EH (cell line): ENCODE measurements around the gene AUH.

ENCODE experiments used
- DNase-seq: peaks from one replicate; pipeline ENCODE4 v3.0.0-alpha.2; 2015; ENCODE audit warnings: low read depth

AUH gene

DNA sequence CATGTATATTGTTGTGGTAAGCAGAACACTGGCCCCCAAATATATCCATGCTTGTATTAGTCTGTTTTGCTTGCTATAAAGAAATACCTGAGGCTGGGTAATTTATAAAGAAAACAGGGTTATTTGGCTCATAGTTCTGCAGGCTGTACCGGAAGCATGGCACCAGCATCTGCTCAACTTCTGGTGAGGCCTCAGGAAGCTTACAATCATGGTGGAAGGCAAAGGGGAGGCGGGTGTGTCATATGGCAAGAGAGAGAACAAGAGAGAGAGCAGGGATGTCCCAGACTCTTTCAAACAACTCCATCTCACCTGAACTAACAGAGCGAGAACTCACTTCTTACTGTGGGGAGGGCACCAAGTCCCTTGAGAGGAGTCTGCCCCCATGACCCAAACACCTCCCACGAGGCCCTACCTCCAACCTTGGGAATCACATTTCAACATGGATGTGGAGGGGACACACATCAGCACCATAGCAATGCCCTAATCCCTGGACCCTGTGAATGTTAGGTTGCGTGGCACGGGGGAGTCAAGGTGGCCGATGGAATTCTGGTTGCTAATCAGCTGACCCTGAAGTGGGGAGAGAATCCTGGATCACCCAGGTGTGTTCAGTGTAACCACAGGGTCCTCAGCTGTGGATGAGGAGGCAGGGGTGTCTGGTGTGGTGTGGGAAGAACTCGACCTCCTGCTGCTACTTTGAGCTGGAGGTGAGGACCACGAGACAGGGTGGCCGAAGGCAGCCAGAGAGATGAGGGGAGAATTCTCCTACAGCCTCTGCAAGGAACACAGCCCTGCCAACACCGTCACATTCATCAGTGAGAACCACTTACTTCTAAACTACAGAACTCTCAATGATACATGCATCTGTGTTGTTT lies 172.8 kb downstream of the AUH start:
- no peak for DNase-seq

DNA sequence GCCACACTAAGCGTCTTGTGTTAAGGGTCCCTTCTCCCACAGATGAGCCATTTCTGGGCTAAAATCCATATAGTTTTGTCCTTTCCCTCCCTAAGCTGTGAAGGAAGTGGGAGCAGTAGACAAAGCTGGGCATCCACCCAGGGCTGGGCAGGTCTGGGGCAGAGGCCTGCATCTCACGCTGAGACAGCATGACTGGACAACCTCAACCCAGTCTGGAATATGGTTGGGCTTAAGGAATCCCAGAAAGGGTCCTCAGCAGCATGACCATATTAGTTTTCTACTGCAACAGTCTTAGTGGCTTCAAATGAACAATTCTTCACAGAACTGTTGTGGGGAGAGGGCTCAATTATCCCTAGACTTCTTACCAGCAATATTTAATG lies 173.8 kb downstream of the AUH start:
- DNase-seq: peak; percentile 90

DNA sequence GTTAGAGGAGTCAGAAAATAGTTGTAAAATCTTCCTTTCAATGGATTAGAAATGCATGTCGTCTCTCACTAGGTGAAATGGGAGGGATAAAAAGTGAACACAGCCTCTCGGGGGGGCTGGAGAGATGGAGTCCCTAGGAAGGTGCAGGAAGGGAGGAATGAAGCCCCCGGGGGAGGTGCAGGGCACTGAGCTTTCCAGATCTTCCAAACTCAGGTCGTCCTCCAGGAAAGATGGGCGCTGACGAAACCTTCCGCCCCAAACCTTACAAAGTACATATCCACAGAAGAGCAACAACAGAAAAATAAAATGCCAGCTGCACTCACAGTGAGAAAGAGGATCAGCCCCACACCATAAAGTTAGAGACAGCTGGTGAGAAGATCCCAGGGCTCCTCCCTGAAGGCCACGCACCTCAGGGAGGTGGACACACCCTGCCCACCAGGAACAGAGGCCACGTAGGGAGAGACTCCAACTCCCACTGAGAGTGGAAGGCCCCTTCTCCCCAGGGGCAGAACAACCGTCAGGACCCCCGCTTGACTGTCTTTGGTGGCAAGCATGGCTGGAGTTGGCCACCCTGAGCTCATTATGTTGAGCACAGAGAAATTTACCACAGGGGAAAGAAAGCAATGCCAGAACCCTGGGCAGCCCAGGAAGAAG lies 174.3 kb downstream of the AUH start:
- DNase-seq: no peak

DNA sequence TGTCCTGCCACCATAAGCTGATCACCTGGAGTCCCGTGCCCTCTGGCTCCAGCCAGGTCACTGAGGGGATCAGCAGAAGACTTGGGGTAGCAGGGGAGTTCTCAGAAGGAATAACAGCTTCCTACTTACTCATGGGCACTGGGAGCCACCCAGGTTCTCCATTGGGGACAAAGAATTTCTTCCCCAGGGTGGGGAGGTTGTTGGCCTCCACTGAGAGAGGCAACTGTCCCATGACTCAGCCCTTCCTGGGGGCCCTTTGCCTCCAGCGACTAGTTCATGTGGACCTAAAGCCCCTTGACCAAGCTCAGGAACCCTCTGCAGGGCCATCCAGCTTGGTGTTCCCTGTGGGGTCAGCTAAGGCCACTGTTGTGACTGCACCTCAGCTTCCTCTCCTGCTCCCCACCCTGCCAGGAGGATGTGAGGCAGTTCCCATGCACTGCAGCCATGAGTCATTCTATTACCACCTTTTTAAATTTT lies 175.0 kb downstream of the AUH start:
- DNase-seq: peak; percentile 53

DNA sequence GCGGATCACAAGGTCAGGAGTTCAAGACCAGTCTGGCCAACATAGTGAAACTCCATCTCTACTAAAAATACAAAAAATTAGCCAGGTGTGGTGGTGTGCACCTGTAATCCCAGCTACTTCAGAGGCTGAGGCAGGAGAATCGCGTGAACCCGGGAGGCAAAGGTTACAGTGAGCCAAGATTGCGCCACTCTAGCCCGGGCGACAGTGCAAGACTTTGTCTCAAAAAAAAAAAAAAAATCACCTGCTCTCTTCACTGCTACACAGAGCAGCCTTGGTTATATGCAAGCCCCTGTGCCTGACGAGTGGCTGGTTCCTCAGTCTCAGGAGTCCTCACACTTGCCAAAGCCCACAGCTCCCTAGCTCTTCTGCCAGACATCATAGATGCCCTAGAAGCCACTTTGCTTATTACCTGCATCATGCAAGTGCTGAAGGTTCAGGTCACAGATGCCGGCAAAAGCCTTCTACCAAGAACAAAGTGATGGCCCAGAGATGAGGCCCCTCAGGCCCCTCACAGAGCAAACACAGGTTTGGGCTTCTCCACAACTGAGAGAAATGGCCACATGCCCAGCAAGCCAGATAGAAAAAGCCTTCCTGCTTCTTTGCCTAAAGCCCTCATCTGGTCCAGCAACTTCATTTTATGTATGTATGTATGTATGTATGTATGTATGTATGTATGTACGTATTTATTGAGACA lies 176.4 kb downstream of the AUH start:
- no peak for DNase-seq

DNA sequence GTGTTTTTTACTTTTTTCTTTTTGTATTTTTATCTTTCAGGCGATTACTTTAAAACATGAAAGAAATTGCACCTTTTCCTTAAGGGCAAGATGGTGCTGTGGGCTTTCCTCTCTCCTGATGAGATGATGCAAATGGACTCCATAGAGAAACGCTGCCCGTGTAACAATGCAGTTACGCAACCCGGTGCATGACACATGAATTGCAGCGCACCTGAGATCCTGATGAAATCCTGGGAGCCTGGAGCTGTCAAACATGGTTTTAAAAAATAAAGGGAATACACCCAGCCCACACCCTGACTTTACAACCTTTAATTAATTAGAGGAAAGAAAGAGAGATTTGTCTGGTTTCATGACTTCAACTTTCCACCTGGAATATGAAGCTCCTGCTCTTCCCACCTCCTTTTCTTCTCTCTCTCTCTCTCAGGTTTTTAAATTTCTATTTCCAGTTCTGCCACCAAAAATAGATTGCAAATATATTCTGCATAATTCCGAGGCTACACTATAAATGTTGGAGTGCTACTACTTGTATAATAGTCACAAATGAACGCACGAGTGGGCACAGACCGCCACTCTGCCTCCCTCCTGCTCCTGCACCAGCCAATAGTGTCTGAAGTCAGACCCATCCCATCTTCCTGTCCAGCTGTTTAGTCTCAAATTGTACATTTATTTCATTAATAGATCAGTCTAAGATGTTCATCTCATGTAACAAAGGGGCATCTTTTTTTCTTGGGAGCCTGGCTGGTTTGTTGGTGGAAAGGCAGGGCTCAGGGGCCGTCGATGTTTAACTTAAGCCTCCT lies 179.1 kb downstream of the AUH start:
- DNase-seq: no peak

DNA sequence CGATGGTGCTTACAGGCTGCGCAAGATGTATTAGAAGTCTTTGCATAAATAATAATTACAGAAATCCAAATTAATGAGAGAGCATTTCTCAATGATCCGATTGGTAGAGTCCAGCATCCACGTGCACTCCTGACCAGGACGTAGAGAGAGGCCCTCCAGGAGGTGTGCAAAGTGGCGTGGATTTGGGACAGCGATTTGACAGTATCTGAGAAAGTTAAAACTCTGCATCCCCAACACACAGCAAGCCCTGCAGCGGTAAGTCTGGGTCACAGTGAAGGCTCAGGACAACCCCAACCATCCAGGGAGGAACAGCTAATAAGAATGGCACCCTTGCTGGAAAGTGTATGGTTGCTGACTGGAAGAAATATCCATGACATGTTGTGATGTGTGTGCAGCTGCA lies 180.2 kb downstream of the AUH start:
- DNase-seq: no peak

DNA sequence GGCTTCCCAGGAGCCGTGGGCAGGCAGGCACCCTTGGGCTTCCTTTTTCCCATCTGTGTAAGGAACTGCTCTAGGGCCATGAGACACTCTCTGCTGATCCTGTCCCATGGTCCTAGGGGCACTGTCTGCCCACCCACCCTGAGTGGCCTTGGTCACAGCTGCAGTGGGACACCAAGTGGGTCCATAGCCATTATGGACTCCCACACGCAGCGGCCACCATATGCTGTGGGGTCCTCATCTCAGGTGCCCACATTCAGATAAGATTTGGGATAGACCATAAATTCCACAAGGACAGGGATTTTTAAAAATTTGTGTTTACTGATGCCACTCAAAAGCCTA lies 180.8 kb downstream of the AUH start:
- no peak for DNase-seq

DNA sequence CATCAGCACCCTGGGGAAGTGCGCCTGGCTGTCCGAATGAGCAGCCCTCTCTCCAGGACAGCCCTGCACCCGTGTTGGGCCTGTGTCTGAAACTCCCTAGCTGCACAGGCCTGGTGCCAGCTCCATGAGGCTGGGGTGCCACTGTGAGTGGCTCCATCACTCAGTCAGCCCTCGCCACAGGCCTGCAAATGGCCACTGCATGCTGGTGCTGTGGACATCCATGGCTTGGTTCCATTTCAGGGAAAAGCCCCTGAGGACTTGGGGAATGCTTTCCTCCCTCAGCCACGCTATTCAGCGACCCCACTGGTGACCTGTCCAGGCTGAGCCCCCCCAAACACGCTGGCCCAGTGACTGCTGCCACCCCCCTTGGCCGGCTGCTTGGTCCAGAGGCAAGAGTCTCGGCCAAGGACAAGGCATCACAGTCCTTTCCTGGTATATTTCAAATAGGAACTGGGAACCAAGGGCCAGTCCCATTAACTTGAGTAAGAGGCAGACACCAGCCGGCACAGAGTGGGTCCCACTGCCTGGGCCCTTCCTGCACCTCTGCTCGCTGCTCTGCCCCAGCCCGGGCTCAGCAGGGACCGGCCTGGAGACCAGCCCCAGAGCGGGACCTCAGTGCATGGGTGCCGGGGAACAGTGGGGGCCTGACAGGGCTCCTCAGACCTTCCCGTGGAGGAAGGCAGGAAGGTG lies 181.3 kb downstream of the AUH start:
- no peak for DNase-seq

DNA sequence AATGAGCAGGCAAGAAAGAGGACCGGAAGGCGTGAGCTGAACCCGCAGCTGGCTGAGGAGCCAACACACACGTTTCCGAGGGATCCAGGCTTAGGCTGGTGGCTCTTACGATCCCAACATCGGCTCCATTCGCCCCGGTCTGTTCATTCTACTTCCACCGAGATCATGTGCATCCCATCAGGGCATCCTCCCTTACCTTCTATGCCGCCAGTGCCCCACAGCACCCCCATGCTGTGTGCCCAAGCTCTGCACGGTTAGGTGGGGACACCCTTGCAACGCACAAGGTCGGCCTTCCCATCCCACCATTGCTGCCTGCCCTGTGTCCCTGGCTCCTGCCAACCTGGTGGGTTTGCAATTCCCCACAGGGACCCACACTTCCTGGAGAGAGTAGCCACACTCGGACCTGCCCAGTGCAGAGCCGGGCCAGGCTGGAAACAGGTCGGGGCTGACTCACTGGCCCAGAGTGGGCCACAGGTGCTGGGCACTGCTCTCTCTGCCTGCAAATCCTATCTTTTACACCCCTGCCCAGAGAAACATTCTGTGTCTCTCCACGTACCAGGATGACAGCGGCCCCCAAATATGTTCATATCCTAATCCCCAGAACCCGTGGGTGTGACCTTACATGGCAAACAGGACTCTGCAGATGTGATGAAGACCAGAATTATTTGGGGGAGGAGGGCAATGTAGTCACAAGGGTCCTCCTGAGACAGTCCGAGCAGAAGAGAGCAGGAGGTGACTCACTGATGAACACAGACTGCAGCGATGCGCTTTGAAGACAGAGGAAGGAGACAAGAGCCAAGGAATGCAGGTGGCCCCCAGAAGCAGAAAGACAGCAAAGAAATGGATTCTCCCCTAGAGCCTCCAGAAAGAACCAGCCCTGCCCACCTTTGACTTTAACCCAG lies 182.2 kb downstream of the AUH start:
- peak; percentile 82 for DNase-seq

DNA sequence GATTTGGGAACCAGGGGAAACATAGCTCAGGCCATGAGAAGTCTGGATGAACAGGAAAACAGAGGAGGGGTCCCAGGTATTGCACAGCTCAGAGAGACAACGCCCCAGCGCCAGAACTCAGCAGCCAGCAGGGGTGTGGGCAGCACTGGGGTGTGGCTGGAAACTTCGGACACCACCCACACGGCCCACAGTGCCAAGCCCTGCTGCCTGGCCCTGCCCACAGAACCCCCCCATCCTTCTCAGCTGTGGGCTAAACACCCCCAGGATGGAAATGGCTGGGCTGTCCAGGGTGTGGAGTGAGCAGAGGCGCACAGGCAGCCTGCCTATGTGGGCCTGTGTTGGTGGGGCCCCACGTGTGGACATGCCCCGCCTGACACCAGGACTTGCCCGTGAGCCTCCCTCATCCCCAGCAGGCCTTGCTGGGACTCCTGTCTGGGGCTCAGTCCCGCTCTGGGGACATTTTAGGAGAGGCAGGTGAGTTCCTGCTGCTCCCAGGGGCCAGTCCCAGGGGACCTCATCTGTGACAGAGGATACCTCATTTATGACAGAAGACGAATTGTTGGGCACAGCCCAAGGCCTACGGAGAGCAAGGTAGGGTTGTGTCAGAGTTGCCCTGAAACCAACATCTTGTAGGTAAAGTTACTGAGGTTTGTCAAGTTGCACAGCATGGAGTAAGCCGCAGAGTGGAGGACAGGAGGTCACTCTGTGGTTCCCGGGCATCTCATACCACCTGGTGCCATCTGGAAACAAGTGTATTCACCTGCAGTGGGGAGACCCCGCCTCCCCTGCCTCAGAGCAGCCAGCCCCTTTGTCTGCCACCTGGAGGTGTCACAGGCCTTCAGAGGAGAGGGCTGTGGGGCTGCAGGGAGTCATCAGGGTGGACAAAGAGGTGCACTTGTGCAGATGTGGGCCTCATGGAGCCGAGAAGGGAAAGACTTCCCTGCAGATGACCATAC lies 183.2 kb downstream of the AUH start:
- no peak for DNase-seq

DNA sequence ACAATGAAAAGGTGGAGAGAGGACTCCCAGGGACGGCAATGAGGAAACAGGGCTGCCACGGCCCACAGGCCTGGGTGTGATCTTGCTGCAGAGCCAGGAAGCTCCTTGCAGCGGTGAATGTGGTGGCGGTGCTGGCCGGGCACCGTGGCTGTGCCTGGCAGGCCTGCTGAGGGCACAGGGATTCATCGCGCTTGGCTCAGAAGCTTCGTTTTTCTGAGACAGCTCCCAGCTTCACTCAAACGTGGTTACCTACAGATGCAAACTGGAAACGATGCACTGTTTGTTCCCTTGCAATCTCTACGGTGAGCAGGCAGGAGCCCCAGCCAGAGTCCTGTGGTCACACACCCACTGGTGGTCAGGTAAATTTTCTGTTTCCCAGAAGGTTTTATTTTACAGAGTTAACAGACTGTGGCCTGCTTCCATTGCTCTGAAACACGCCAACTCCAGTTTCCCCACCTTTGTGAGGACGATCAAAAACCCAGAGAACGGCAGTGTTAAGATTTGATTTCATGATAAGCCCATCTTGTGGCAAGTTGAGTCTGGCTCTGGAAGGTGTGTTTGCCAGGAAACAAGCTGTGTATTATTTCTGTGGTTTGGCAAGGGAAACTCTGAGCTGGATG lies 183.9 kb downstream of the AUH start:
- DNase-seq: no peak

DNA sequence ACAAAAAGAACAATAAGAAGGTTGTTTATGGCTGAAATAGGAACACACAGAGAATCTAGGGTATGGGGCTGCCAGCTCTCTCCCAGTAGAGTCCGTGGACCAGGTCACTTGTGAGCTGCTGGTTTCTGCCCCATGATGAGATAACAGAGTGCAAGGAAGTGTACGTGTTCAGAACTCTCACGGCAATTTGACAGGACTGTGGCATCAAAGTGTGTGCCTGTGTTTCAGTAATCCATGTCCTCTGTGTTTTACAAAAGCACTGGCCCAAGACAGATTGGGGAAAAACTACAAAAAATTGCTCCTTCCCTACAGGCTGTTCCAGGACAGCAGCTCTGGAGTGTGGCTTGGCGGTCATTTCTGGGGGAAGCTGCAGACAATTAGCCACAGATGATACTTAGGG lies 184.6 kb downstream of the AUH start:
- no peak for DNase-seq

DNA sequence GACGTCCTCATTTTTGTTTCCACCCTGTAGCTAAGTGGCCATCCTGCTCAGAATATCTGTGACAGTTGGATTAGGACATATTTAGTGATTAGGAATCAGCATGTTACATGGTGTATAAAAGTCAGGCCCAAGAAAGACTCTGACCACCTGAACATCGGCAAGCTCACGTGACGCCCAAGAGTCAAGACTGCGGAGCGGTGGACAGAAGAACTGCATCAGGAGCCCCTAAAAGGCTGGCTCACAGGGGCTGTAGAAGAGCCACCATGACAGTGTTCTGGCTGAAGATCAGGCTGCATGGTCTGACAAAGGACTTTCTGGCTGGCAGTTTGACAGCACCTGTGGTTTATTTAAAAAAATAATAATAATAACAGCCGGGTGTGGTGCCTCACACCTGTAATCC lies 185.3 kb downstream of the AUH start:
- DNase-seq: no peak

DNA sequence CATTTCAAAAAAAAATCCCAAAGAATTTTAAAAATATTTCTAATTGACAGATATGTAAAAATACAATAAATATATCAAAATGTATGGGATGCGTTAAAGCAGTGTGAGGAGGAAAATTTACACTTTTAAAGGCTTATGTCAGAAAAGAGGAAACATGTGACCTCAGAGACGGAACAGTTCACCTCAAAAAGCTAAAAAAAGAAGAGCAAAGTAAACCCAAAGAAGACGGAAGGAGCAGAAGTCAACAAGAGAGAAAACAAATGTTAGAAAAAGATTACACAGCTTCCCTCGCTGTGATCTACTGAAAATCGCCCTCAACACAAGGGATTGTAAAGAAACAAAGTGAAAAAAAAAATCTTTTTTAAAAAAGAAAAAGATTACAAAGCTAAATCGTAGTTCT lies 186.9 kb downstream of the AUH start:
- no peak for DNase-seq

DNA sequence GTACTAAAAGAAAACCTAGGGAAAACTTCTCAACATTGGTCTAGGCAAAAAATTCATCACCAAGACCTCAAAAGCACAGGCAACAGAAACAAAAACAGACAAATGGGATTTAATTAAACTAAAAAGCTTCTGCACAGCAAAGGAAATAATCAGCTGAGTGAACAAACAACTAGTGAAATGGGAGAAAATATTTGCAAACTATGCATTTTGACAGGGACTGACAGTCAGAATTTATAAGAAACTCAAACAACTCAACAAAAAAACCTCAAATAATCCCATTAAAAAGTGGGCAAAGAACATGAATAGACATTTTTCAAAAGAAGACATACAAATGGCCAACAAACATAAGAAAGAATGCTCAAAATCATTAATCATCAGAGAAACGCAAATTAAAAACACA lies 189.4 kb downstream of the AUH start:
- no peak for DNase-seq

DNA sequence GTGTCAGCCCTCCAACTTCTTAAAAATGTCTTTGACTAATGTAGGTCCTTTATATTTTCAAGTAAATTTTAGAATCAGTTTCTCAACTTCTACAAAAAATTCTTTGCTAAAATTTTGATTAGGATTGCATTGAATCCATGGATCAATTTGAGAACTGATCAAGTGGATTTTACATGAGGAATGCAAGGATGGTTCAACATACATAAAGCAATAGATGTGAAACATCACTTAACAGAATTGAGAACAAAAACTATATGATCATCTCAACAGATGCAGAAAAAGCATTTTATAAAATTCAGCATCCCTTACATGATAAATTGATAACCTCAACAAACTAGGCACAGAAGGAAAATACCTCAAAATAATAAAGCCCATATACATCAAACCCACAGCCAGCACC lies 190.8 kb downstream of the AUH start:
- DNase-seq: no peak

DNA sequence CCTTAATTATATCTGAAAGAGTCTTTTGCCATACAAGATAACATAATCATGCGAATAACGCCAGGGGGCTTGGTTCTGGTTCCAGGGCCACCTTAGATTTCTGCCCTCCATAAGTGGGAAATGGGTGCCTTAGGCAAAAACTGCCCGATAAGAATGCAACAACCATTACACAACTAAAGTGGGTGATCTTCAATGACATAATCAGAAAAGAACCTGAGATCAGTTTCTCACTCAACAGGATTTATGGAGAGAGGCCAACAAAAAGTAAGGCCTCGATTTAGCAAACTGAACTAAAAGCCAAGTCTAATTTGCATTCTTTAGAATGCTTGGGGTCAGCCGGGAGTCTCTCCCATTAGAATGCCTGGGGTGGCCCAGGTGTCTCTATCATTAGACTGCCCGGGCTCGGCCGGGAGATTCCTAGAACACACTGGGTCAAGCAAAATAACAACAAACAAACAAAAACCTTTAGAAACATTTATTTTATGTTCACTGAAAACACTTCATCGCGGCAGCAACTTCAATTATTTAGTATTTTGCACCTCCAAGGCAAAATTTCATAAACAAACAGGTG lies 194.8 kb downstream of the AUH start:
- DNase-seq: peak; percentile 68
